GM18907 (cell line): ENCODE measurements around the gene PCSK5.
"Not testable (repeated sequence)": the region's sequence is repeated elsewhere in the genome, so short reads cannot be mapped to it uniquely, and the experiment has no call there.

Source experiments
- ATAC-seq: cut with Tn5 transposase; IDR thresholded peaks from one replicate; pipeline ENCODE4 v1.9.1; 2021; ENCODE audit warnings: mild to moderate bottlenecking, moderate library complexity; ENCODE audit not compliant: unreplicated experiment

Gene PCSK5

DNA sequence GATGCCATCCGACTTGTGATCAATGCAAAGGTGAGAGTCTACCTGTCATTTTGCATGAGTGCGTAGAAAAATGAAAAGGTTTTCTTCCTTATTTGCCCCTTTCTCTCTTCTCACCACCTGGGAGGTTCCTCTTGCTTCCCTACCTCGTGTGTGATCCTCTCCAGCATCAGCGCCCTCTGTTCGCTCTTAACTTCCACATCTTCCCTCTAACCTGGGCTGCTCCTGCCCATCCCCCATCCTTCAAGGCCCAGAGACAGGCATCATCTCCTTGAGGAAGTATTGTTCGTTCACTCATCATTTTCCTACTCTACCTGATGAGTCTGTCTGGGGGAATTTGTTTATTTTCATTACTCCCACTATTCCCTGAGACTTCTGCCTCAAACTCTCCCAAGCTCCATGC lies 447.9 kb downstream of the PCSK5 start:
- ATAC-seq = no peak

DNA sequence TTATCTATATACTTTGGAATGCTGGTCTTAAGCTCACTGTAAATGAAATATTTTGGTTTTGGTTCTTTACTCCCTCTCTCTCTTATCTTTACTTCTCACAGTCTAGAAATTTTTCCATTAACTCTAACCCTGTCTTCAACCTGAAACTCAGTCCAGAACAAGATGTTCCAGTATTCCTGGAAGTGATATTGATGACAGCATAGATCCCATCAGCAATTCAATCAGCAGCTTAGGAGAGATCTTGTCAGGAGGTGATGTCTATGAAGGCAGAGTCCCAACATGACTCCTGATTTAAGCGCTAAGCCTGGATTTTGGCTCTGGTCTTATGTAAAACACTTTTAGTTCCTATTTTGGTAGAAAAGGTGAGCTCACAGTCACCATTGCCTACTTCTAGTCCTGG lies 451.1 kb downstream of the PCSK5 start:
- no peak for ATAC-seq

GRCh38 chr9:76342201-76342600 lies 451.7 kb downstream of the PCSK5 start:
- ATAC-seq = no peak

- no peak for ATAC-seq
Measured at GRCh38 chr9:76342858-76343257, 452.4 kb downstream of the PCSK5 start.

DNA sequence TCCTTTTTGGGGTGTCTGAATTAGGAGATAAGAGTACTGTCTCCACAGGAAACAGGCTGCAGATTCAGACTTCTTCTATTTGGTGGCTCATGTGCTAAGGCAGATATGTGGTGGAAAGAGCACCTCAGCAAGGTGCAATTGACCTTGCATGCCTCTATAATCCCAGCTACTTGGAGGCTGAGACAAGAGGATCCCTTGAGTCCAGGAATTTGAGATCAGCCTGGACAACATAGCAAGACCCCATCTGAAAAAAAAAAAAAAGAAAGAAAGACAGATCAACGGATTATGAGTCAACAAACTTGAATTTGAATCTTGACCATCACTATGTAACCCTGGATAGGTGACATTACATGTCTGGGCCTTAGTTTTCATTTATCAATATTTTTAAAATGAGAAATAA lies 459.4 kb downstream of the PCSK5 start:
- no peak for ATAC-seq

- ATAC-seq = no peak
Measured at GRCh38 chr9:76351006-76351405, 460.5 kb downstream of the PCSK5 start.

GRCh38 chr9:76352026-76352620 lies 461.6 kb downstream of the PCSK5 start:
- ATAC-seq = no peak

DNA sequence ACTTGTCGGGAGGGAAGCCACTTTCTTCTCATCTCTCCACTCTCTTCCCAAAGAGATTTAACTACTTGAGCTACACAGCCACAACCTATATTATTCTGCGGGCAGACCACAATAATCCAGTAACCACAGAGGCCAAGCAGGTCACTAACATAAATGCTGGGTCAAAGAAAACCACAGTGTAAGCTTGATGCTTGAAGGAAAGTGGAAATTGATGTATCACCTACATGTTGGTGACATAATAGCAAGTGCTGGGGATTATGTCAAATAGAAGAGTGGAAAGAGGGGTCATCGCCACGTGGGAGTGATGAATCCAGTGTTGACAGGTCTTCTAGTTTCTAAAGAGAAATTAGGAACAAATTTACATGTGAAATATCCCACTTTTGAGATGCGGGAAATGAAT lies 462.8 kb downstream of the PCSK5 start:
- ATAC-seq = no peak

- no peak for ATAC-seq
Measured at GRCh38 chr9:76354221-76354620, 463.7 kb downstream of the PCSK5 start.

DNA sequence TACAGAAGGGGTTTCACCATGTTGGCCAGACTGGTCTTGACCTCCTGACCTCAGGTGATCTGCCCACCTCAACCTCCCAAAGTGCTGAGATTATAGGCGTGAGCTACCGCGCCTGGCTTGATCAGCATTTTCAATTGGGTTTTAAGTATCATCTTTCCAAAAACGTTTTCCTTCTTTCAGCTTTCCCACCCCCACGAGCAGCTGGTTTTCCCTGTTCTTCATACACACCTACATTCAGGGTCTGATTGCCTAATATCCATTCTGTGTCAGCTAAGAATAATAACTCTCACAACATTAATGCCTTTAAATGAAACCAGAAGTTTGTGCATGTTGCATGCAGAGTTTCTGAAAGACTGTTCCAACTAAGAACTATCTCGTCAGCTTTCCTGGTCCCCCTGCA lies 465.4 kb downstream of the PCSK5 start:
- no peak for ATAC-seq

GRCh38 chr9:76357555-76357954 lies 467.1 kb downstream of the PCSK5 start:
- ATAC-seq = no peak

GRCh38 chr9:76358628-76359280 lies 468.3 kb downstream of the PCSK5 start:
- no peak for ATAC-seq

DNA sequence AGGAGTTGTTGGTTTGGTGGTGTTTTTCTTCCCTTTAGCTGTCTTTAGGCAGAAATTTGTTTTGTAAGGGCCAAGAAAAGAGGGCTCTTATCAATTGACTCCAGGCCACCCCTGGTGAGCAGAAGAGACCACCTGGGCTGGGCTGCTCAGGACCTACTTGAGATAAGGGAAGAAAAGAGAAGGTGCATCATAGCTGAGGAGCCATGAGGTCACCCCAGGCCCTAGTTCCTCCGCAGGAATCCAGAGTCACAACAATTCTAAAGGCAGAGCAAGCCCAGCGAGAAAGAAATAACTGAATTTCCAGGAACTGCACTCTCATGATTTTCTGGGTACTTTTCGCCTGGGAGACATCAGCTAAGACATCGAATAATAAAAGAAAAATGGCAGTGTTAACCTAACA lies 468.9 kb downstream of the PCSK5 start:
- ATAC-seq = no peak

DNA sequence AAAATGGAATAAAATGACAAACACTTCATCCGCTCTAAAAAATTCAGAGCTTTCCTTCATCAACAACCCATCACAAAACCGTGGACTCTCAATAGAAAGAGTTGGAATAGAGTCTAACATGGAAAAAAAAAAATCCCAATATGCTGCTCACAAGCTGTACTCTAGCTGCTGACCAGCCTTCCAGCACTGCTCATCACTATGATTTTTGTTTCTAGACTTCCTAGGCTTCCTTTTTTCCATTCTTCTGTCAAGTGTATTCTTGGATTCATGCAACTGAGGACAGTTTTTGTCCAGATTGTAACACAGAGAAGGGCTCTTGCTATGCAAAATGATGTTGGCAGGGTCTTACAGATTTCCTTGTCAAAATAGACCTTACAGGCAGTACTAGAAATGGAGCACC lies 469.3 kb downstream of the PCSK5 start:
- no peak for ATAC-seq

- not testable (repeated sequence) for ATAC-seq
Measured at GRCh38 chr9:76362332-76363031, 472.0 kb downstream of the PCSK5 start.

DNA sequence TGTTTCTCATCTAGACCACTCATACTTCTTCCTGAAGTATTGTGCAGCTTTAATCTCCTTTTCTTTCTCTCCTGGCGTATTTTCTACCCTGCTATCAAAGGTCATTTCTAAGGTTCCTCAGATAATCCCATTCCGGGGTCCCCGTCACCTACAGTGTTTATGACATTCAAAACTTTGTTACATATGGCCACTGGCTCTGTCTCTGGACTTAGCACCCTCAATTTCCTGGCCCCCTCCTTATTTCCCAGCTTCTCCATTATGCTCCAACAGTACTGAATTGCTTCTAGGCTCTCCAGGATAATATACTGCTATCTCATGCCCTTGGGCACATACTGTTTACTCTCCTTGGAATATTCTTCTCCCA lies 472.5 kb downstream of the PCSK5 start:
- no peak for ATAC-seq

DNA sequence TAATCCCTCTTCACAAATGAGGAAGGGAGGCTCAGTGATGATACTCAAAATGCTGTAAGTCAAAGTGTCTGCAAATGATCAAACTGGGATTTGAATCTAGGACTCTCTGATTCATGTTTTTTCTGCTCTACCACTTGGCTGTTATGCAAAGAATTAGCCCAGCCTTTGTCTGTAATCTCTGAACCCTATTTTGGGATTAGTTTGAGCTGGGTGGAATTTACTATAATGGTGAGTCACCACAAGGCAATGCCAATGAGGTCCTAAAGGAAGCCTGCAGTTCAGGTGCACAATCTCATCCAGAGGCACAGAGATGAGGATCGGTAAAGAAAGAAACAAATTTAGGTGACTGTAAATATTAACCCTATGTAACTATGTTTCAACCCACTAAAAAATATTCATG lies 474.6 kb downstream of the PCSK5 start:
- no peak for ATAC-seq

- no peak for ATAC-seq
Measured at GRCh38 chr9:76366275-76366674, 475.8 kb downstream of the PCSK5 start.

- no peak for ATAC-seq
Measured at GRCh38 chr9:76369583-76369982, 479.1 kb downstream of the PCSK5 start.

GRCh38 chr9:76370396-76371023 lies 480.0 kb downstream of the PCSK5 start:
- ATAC-seq = no peak

DNA sequence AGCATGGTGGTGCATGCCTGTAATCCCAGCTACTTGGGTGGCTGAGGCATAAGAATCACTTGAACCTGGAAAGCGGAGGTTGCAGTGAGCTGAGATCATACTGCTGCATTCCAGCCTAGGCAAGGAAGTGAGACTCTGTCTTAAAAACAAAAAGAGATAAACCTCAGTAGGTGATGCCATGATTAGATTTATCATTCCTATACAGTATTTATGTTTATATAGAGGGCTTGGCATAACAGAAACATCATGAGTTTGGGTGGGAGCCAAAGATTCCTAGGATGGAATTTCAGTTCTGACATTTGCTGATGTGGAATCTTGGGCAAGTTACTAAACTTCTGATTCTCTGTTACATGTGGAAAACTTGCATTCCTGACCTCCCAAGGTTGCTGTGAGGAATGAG lies 481.4 kb downstream of the PCSK5 start:
- no peak for ATAC-seq

GRCh38 chr9:76372336-76372735 lies 481.9 kb downstream of the PCSK5 start:
- ATAC-seq = no peak
